Measurements from ENCODE around the gene GRK7. TPM values are rescaled to one million over a fixed set of nuclear protein-coding genes. Genes with fewer than 3 reads are reported as not detected.

Gene GRK7
- polyA plus RNA-seq, 1 of the 3 experiments (the other 2 are of a cell fraction): not detected

DNA sequence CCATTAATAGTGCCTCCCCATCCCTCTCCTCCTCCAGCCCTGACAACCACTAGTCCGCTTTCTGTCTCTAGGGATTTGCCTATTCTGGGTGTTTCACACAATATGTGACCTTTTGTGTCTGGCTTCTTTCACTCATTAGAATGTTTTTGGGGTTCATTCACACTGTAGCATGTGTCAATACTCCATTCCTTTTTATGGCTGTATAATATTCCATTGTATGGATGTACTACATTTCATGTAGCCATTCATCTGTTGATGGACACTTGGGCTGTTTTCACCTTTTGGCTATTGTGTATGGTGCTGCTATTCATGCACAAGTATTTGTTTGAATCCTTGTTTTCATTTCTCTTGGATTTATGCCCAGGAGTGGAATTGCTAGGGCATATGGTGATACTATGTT, 16.5 kb downstream of the GRK7 start:
- Histone ChIP-seq H3K9ac (no peak overlapping the region), H3K9me3 (no peaks in the 10 kb centered on the region), H3K27me3 (ENCODE audit: insufficient read depth) (no peaks in the 10 kb centered on the region), H3K27ac (ENCODE audit: low read depth in 2 of 2, low read length in 1 of 2) (no peak overlapping the region), H3K36me3 (replicated peaks in 1 of 2; ENCODE audit: control insufficient read depth in 1 of 2, insufficient read depth in 2 of 2, low read length in 1 of 2) (no peaks in the 10 kb centered on the region), H2AFZ (ENCODE audit: low read depth) (no peak overlapping the region), H3K9me2 (no peaks in the 10 kb centered on the region), H3K4me2 (no peak overlapping the region), H3K4me3 (ENCODE audit: low read depth in 2 of 2, low read length in 1 of 2) (no peak overlapping the region), H3F3A (replicated peaks; ENCODE audit: insufficient read depth) (no peaks in the 10 kb centered on the region), H4K20me1 (ENCODE audit: insufficient read depth) (no peaks in the 10 kb centered on the region), H3K79me2 (ENCODE audit: insufficient read depth) (no peaks in the 10 kb centered on the region), H3K4me1 (ENCODE audit: control insufficient read depth in 1 of 2, insufficient read depth in 2 of 2, low read depth in 1 of 2, low read length in 1 of 2) (no peaks in the 10 kb centered on the region; a peak in 1 of 4 replicates)
- no peak for DNase-seq
- TF ChIP-seq FOSL2 (IDR thresholded peaks at IDR 0.05; ENCODE audit: borderline replicate concordance, low read depth): no peak
- TF ChIP-seq NRF1 (IDR thresholded peaks at IDR 0.05; ENCODE audit: low read depth, low read length): no peak
- TF ChIP-seq, protein P1, sequence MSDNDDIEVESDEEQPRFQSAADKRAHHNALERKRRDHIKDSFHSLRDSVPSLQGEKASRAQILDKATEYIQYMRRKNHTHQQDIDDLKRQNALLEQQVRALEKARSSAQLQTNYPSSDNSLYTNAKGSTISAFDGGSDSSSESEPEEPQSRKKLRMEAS (IDR thresholded peaks at IDR 0.05; ENCODE audit: low read depth): no peak
- no peak for TF ChIP-seq FOXJ3 (CRISPR knock-in tag; IDR thresholded peaks at IDR 0.05)
- TF ChIP-seq, protein P2, sequence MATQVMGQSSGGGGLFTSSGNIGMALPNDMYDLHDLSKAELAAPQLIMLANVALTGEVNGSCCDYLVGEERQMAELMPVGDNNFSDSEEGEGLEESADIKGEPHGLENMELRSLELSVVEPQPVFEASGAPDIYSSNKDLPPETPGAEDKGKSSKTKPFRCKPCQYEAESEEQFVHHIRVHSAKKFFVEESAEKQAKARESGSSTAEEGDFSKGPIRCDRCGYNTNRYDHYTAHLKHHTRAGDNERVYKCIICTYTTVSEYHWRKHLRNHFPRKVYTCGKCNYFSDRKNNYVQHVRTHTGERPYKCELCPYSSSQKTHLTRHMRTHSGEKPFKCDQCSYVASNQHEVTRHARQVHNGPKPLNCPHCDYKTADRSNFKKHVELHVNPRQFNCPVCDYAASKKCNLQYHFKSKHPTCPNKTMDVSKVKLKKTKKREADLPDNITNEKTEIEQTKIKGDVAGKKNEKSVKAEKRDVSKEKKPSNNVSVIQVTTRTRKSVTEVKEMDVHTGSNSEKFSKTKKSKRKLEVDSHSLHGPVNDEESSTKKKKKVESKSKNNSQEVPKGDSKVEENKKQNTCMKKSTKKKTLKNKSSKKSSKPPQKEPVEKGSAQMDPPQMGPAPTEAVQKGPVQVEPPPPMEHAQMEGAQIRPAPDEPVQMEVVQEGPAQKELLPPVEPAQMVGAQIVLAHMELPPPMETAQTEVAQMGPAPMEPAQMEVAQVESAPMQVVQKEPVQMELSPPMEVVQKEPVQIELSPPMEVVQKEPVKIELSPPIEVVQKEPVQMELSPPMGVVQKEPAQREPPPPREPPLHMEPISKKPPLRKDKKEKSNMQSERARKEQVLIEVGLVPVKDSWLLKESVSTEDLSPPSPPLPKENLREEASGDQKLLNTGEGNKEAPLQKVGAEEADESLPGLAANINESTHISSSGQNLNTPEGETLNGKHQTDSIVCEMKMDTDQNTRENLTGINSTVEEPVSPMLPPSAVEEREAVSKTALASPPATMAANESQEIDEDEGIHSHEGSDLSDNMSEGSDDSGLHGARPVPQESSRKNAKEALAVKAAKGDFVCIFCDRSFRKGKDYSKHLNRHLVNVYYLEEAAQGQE (IDR thresholded peaks at IDR 0.05; ENCODE audit: low read depth, low read length): no peak
- TF ChIP-seq, protein P3, sequence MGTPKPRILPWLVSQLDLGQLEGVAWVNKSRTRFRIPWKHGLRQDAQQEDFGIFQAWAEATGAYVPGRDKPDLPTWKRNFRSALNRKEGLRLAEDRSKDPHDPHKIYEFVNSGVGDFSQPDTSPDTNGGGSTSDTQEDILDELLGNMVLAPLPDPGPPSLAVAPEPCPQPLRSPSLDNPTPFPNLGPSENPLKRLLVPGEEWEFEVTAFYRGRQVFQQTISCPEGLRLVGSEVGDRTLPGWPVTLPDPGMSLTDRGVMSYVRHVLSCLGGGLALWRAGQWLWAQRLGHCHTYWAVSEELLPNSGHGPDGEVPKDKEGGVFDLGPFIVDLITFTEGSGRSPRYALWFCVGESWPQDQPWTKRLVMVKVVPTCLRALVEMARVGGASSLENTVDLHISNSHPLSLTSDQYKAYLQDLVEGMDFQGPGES (IDR thresholded peaks at IDR 0.05; ENCODE audit: low read depth, low read length): no peak
- TF ChIP-seq RAD21 (IDR thresholded peaks at IDR 0.05; ENCODE audit: low read length): no peak
- TF ChIP-seq EP300 (IDR thresholded peaks at IDR 0.05; ENCODE audit: borderline replicate concordance in 1 of 2, low read depth in 1 of 2, low read length in 1 of 2): no peak
- no peak for TF ChIP-seq CHD2 (IDR thresholded peaks at IDR 0.05; ENCODE audit: low read length, partially characterized antibody)
- no peak for TF ChIP-seq RCOR1 (IDR thresholded peaks at IDR 0.05; ENCODE audit: low read length)
- TF ChIP-seq, protein P4, sequence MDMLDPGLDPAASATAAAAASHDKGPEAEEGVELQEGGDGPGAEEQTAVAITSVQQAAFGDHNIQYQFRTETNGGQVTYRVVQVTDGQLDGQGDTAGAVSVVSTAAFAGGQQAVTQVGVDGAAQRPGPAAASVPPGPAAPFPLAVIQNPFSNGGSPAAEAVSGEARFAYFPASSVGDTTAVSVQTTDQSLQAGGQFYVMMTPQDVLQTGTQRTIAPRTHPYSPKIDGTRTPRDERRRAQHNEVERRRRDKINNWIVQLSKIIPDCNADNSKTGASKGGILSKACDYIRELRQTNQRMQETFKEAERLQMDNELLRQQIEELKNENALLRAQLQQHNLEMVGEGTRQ (IDR thresholded peaks at IDR 0.05; ENCODE audit: borderline replicate concordance, low read depth, low read length): no peak
- no peak for TF ChIP-seq FOXM1 (IDR thresholded peaks at IDR 0.05; ENCODE audit: low read depth)
- no peak for TF ChIP-seq TCF12 (IDR thresholded peaks at IDR 0.05)
- no peak for TF ChIP-seq EZH2phosphoT487 (IDR thresholded peaks at IDR 0.05; ENCODE audit: borderline replicate concordance, low read depth)
- no peak for TF ChIP-seq JUND (IDR thresholded peaks at IDR 0.05)
- TF ChIP-seq MXI1 (IDR thresholded peaks at IDR 0.05; ENCODE audit: low read depth, low read length): no peak
- no peak for TF ChIP-seq SIN3A (IDR thresholded peaks at IDR 0.05; ENCODE audit: borderline replicate concordance, low read depth, low read length)
- no peak for TF ChIP-seq TEAD4 (IDR thresholded peaks at IDR 0.05; ENCODE audit: borderline replicate concordance, insufficient read depth)
- no peak for TF ChIP-seq RXRA (IDR thresholded peaks at IDR 0.05; ENCODE audit: borderline replicate concordance, low read depth)
- TF ChIP-seq, protein P5, sequence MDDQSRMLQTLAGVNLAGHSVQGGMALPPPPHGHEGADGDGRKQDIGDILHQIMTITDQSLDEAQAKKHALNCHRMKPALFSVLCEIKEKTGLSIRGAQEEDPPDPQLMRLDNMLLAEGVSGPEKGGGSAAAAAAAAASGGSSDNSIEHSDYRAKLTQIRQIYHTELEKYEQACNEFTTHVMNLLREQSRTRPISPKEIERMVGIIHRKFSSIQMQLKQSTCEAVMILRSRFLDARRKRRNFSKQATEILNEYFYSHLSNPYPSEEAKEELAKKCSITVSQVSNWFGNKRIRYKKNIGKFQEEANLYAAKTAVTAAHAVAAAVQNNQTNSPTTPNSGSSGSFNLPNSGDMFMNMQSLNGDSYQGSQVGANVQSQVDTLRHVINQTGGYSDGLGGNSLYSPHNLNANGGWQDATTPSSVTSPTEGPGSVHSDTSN (IDR thresholded peaks at IDR 0.05): no peak
- WGBS (ENCODE audit: low lambda C conversion rate): 96% methylated on average over 1 of the region's 1 CpG
- CTCF ChIA-PET: no interaction called here
- POLR2A ChIA-PET: no interaction called here
